Right cardiac atrium (tissue), 5 donors: Measurements from ENCODE around the gene RNF224. TPM values are rescaled to one million over a fixed set of nuclear protein-coding genes. Genes with fewer than 3 reads are reported as not detected.

Experiments used
- ATAC-seq, 2 donors: fragments of 200-7000 bp; cut with Tn5 transposase; one replicate each; pipeline versions ENCODE4 v1.8.0 to v1.9.1; 2020; ENCODE audit warnings: moderate library complexity in 2 of 2, mild to moderate bottlenecking in 1 of 2
- DNase-seq, 3 donors: peaks; one replicate each; pipeline ENCODE4 v3.0.0-alpha.2; 2020
- H3K27ac ChIP-seq: one replicate; pipeline ENCODE4 v1.5.1; 2013; ENCODE audit warnings: mild to moderate bottlenecking, low read length, control low read depth, moderate library complexity
- H3K27me3 ChIP-seq: one replicate; pipeline ENCODE4 v1.6.1; 2013; ENCODE audit not compliant: control insufficient read depth, insufficient read depth
- H3K4me1 ChIP-seq: one replicate; pipeline ENCODE4 v1.6.1; 2013; ENCODE audit warnings: low read length; ENCODE audit not compliant: control insufficient read depth, insufficient read depth
- H3K4me3 ChIP-seq: one replicate; pipeline ENCODE4 v1.5.1; 2013; ENCODE audit warnings: low read length, control low read depth
- H3K9me3 ChIP-seq: one replicate; pipeline ENCODE4 v1.6.1; 2013; ENCODE audit warnings: low read length; ENCODE audit not compliant: control insufficient read depth
- WGBS: extraction: QIAGEN DNeasy Blood & Tissue Kit; methylation state at CpG from one replicate; pipeline ENCODE4 v1.1.7; 2013; 5-methylcytosine and 5-hydroxymethylcytosine counted together
- intact Hi-C, 4 donors: fragments of 100-400 bp; cut with DNase I; formaldehyde crosslinking; loops; one replicate each; pipeline versions ENCODE4 v1.11.0 to v1.14.0; 2022 to 2023
- polyA plus RNA-seq: library from polyadenylated mRNA; stranded (reverse); fragments of 200-250 nt; gene quantifications from one replicate; pipeline ENCODE4 v1.2.3, GENCODE V29; 2013
- total RNA-seq, 4 donors: library from RNA; stranded (reverse); fragmentation: NEBNext Ultra II Directional; extraction: Animal tissue kit (Norgen Biotek cat#: 25700); gene quantifications; one replicate each; pipeline ENCODE4 v1.2.1, GENCODE V29; 2021
- donor health status: healthy with polysubstance abuse.
- donor health status: DM: no; HTN: yes; CAD: no.
- donor health status: DM: no; HTN: no; CAD: no.
- donor health status: DM: no; HTN: yes; CAD: no; lungs with severe emphysema.
- donor health status: DM: yes; HTN: yes; CAD: no.

RNF224 gene
- total and polyA plus RNA-seq, 5 donors = 0.09 TPM; not detected in 4

GRCh38 chr9:137186385-137186784 lies 40.9 kb upstream of the RNF224 start:
- 79% methylated on average over 6 of the region's 6 CpGs for WGBS
- Histone ChIP-seq H3K27ac (no peak overlapping the region), H3K4me3 (no peak overlapping the region), H3K4me1 (peaks cover 12% of the 10 kb centered on the region), H3K27me3 (no peaks in the 10 kb centered on the region), H3K9me3 (no peaks in the 10 kb centered on the region)
- intact Hi-C loops = no loop called here
- ATAC-seq = no peak
- no peak for DNase-seq

- no peak for DNase-seq
- WGBS = 85% methylated on average over 15 of the region's 15 CpGs
- peak overlapping the region; percentile 71 for H3K4me3 ChIP-seq
- no peak overlapping the region for H3K27ac ChIP-seq
- ATAC-seq = no peak
- H3K9me3 ChIP-seq = no peaks in the 10 kb centered on the region
- peaks cover 12% of the 10 kb centered on the region for H3K4me1 ChIP-seq
- intact Hi-C loops = no loop called here
- H3K27me3 ChIP-seq = no peaks in the 10 kb centered on the region
Measured at GRCh38 chr9:137187386-137187785, 39.9 kb upstream of the RNF224 start.

- intact Hi-C loops = no loop called here
- no peak for ATAC-seq
- Histone ChIP-seq H3K27ac (peak overlapping the region; percentile 31), H3K4me1 (peaks cover 12% of the 10 kb centered on the region), H3K4me3 (peak overlapping the region; percentile 71), H3K27me3 (no peaks in the 10 kb centered on the region), H3K9me3 (no peaks in the 10 kb centered on the region)
- whole genome bisulfite sequencing = under 1% methylated on average over 31 of the region's 31 CpGs
- no peak for DNase-seq
Measured at GRCh38 chr9:137188086-137188489, 39.2 kb upstream of the RNF224 start.

- under 1% methylated on average over 98 of the region's 98 CpGs for whole genome bisulfite sequencing
- Histone ChIP-seq H3K27me3 (no peaks in the 10 kb centered on the region), H3K4me3 (peak within 1 kb of the TSS; percentile 71), H3K27ac (peak within 1 kb of the TSS; percentile 66), H3K9me3 (no peaks in the 10 kb centered on the region), H3K4me1 (peaks cover 12% of the 10 kb centered on the region)
- ATAC-seq (peak; percentile 89 to 90), DNase-seq (peak; percentile 94 to 98 (median 98))
- intact Hi-C loops = no loop called here
Measured at GRCh38 chr9:137188490-137189296, 38.6 kb upstream of the RNF224 start, which contains the start of the genes ANAPC2 and SSNA1. ANAPC2 (minus strand) TSS chr9:137188560; CDS start chr9:137188532, 28 bp downstream. SSNA1 (plus strand) TSS chr9:137188676; CDS start chr9:137188727, 51 bp downstream.

GRCh38 chr9:137189297-137190295 lies 37.7 kb upstream of the RNF224 start:
- intact Hi-C loops = no loop called here
- DNase-seq (no peak), ATAC-seq (no peak)
- 31% methylated on average over 23 of the region's 23 CpGs for WGBS
- Histone ChIP-seq H3K9me3 (no peaks in the 10 kb centered on the region), H3K27ac (peak overlapping the region; percentile 66), H3K4me3 (peak overlapping the region; percentile 71), H3K27me3 (no peaks in the 10 kb centered on the region), H3K4me1 (peaks cover 12% of the 10 kb centered on the region)

GRCh38 chr9:137190315-137190856 lies 36.9 kb upstream of the RNF224 start:
- ATAC-seq (no peak), DNase-seq (no peak)
- Histone ChIP-seq H3K9me3 (no peaks in the 10 kb centered on the region), H3K27ac (no peak overlapping the region), H3K4me1 (peaks cover 12% of the 10 kb centered on the region), H3K4me3 (no peak overlapping the region), H3K27me3 (no peaks in the 10 kb centered on the region)
- 81% methylated on average over 9 of the region's 9 CpGs for WGBS
- intact Hi-C loops = no loop called here

- no peak for DNase-seq
- Histone ChIP-seq H3K4me3 (no peak overlapping the region), H3K9me3 (no peaks in the 10 kb centered on the region), H3K4me1 (peaks cover 11% of the 10 kb centered on the region), H3K27me3 (no peaks in the 10 kb centered on the region), H3K27ac (no peak overlapping the region)
- intact Hi-C loops = no loop called here
- no peak for ATAC-seq
- WGBS = 73% methylated on average over 3 of the region's 3 CpGs
Measured at GRCh38 chr9:137191245-137191644, 36.1 kb upstream of the RNF224 start.

- 82% methylated on average over 22 of the region's 22 CpGs for WGBS
- intact Hi-C loops = no loop called here
- Histone ChIP-seq H3K4me3 (no peak overlapping the region), H3K27ac (no peak overlapping the region), H3K4me1 (peaks cover 9% of the 10 kb centered on the region), H3K9me3 (no peaks in the 10 kb centered on the region), H3K27me3 (no peaks in the 10 kb centered on the region)
- no peak for DNase-seq
- no peak for ATAC-seq
Measured at GRCh38 chr9:137191691-137192447, 35.4 kb upstream of the RNF224 start.

GRCh38 chr9:137192448-137192780 lies 34.9 kb upstream of the RNF224 start:
- H3K4me1 ChIP-seq = peaks cover 4% of the 10 kb centered on the region
- H3K27me3 ChIP-seq = no peaks in the 10 kb centered on the region
- H3K27ac ChIP-seq = no peak overlapping the region
- DNase-seq = no peak
- no peak for ATAC-seq
- no peaks in the 10 kb centered on the region for H3K9me3 ChIP-seq
- H3K4me3 ChIP-seq = no peak overlapping the region
- 76% methylated on average over 10 of the region's 10 CpGs for WGBS
- intact Hi-C loops = no loop called here

- no peaks in the 10 kb centered on the region for H3K27me3 ChIP-seq
- H3K27ac ChIP-seq = no peak overlapping the region
- intact Hi-C loops = no loop called here
- ATAC-seq (no peak), DNase-seq (no peak)
- WGBS = 81% methylated on average over 2 of the region's 2 CpGs
- H3K9me3 ChIP-seq = no peaks in the 10 kb centered on the region
- peaks cover 4% of the 10 kb centered on the region for H3K4me1 ChIP-seq
- H3K4me3 ChIP-seq = no peak overlapping the region
Measured at GRCh38 chr9:137192859-137193258, 34.4 kb upstream of the RNF224 start.
